ENCODE data around the gene EEIG1.

DNA sequence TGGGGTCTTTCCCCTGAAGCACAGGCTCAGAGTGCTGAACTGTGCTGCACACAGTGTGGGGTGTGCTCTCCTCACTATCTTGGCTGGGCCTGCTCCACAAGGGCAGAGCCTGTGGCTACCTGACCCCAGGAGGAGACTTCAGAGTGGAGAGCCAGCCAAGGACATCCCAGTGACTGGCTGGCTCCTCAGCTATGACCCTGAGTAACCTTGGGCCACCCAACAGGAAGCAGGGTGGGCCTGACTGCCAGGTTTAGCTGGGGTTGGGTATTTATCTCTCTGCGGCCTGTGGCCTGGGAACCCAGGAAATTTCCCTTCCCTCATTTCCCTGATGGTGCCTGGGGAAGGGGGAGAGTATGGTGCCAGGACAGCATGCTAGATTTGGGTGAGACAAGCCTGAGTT, 2.1 kb upstream of the EEIG1 start:
- TF ChIP-seq SMC3 (conservative IDR thresholded peaks at IDR 0.05; ENCODE audit: insufficient read depth, low read depth, low read length) (no peak), RCOR1 (IDR thresholded peaks at IDR 0.05; ENCODE audit: borderline replicate concordance in 1 of 2, low read depth in 2 of 2, low read length in 2 of 2) (no peak), ZNF354B (CRISPR knock-in tag; IDR thresholded peaks at IDR 0.05) (no peak), EP300 (IDR thresholded peaks at IDR 0.05; ENCODE audit: low read length) (no peak), ZNF146 (CRISPR knock-in tag; IDR thresholded peaks at IDR 0.05; ENCODE audit: unreplicated experiment) (no peak), DPF2 (IDR thresholded peaks at IDR 0.05) (no peak), TSC22D4 (tag; IDR thresholded peaks at IDR 0.05) (no peak)

Data from K562 (cell line).